ENCODE results near the gene CDH4. TPM values are rescaled to one million over a fixed set of nuclear protein-coding genes. Genes with fewer than 3 reads are reported as not detected.

CDH4 gene
- total RNA-seq, 3 donors from 2014 or later (not counting 1 experiment from before 2014, with no cell fraction given), result 0.18 TPM; not detected in 2

DNA sequence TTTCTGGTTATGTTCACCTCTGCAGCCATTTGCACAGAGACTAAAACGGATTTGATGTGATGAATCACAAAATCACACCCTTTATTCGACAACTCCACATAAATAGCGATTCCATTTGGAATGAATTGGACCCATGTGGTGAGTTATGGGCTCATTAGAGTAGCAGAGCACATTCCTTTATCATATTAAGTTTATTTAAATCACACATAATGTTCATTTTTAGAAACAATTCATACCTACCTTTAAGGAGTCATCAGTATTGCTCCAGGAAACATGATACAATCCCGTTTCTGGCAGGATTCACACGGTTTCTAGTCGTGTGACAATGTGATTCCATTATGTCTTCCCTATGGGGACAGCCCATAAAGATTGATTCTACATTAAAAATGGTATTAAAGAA, 303.5 kb downstream of the CDH4 start:
- no peaks in the 10 kb centered on the region for H3K9me3 Mint-ChIP-seq
- no peak for ATAC-seq
- Histone ChIP-seq H3K4me1 (ENCODE audit: control insufficient read depth, insufficient read depth, low read length) (no peaks in the 10 kb centered on the region), H3K27ac (ENCODE audit: low read length) (no peak overlapping the region), H3K36me3 (ENCODE audit: control insufficient read depth, insufficient read depth, low read length) (no peaks in the 10 kb centered on the region), H3K4me3 (ENCODE audit: low read length) (no peak overlapping the region), H3K27me3 (ENCODE audit: control insufficient read depth, insufficient read depth, low read length) (no peaks in the 10 kb centered on the region), H3K9me3 (ENCODE audit: control insufficient read depth, insufficient read depth, low read length) (peaks cover 9% of the 10 kb centered on the region)
- peaks cover 0 to 5% of the 10 kb centered on the region in 2 donors for H3K27me3 Mint-ChIP-seq (ENCODE audit: low read depth in 2 of 2)
- no peak overlapping the region for H3K4me3 Mint-ChIP-seq
- no peak overlapping the region for H3K27ac Mint-ChIP-seq
- 91% methylated on average over 6 of the region's 6 CpGs for WGBS (ENCODE audit: insufficient coverage)
- no peaks in the 10 kb centered on the region for H3K36me3 Mint-ChIP-seq
- H3K4me1 Mint-ChIP-seq, result no peaks in the 10 kb centered on the region
- intact Hi-C loops (cut with micrococcal nuclease), result no loop called here
- TF ChIP-seq, protein P1, sequence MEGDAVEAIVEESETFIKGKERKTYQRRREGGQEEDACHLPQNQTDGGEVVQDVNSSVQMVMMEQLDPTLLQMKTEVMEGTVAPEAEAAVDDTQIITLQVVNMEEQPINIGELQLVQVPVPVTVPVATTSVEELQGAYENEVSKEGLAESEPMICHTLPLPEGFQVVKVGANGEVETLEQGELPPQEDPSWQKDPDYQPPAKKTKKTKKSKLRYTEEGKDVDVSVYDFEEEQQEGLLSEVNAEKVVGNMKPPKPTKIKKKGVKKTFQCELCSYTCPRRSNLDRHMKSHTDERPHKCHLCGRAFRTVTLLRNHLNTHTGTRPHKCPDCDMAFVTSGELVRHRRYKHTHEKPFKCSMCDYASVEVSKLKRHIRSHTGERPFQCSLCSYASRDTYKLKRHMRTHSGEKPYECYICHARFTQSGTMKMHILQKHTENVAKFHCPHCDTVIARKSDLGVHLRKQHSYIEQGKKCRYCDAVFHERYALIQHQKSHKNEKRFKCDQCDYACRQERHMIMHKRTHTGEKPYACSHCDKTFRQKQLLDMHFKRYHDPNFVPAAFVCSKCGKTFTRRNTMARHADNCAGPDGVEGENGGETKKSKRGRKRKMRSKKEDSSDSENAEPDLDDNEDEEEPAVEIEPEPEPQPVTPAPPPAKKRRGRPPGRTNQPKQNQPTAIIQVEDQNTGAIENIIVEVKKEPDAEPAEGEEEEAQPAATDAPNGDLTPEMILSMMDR (IDR thresholded peaks at IDR 0.05), result no peak
- DNase-seq, result no peak

GRCh38 chr20:61556111-61556510, 304.1 kb downstream of the CDH4 start:
- 88% methylated on average over 3 of the region's 3 CpGs for WGBS (ENCODE audit: insufficient coverage)
- H3K4me1 Mint-ChIP-seq, result no peaks in the 10 kb centered on the region
- TF ChIP-seq, protein P1 (IDR thresholded peaks at IDR 0.05), result no peak
- peaks cover 0 to 5% of the 10 kb centered on the region in 2 donors for H3K27me3 Mint-ChIP-seq (ENCODE audit: low read depth in 2 of 2)
- Histone ChIP-seq H3K27me3 (ENCODE audit: control insufficient read depth, insufficient read depth, low read length) (no peaks in the 10 kb centered on the region), H3K9me3 (ENCODE audit: control insufficient read depth, insufficient read depth, low read length) (peaks cover 13% of the 10 kb centered on the region), H3K36me3 (ENCODE audit: control insufficient read depth, insufficient read depth, low read length) (no peaks in the 10 kb centered on the region), H3K4me3 (ENCODE audit: low read length) (no peak overlapping the region), H3K4me1 (ENCODE audit: control insufficient read depth, insufficient read depth, low read length) (no peaks in the 10 kb centered on the region), H3K27ac (ENCODE audit: low read length) (no peak overlapping the region)
- ATAC-seq (no peak), DNase-seq (no peak)
- H3K36me3 Mint-ChIP-seq, result no peaks in the 10 kb centered on the region
- intact Hi-C loops (cut with micrococcal nuclease), result no loop called here
- H3K27ac Mint-ChIP-seq, result no peak overlapping the region
- no peaks in the 10 kb centered on the region for H3K9me3 Mint-ChIP-seq
- H3K4me3 Mint-ChIP-seq, result no peak overlapping the region

DNA sequence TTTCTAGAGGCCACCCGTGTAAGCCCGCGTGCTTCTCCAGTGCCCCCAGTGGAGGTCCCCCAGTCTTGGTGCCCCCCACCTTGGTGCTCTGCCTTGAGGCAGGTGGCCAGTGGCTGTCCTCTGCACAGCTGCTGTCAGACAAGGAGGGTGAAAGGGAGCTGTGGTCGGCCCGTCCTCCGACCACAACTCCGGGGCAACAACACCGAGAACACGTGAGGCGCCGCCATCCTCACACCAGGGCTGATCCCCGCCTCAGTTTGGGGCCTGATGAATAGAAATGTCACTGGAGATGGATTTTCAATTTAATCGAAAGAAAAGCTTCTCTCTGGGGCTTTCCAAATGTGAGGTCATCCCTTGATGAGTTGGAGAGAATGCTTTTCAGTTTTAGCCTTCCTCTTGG, 304.6 kb downstream of the CDH4 start:
- H3K4me1 Mint-ChIP-seq, result no peaks in the 10 kb centered on the region
- H3K9me3 ChIP-seq (ENCODE audit: control insufficient read depth, insufficient read depth, low read length), result peaks cover 14% of the 10 kb centered on the region
- peaks cover 0 to under 1% of the 10 kb centered on the region in 2 donors for H3K27me3 Mint-ChIP-seq (ENCODE audit: low read depth in 2 of 2)
- no peak overlapping the region for H3K4me3 Mint-ChIP-seq
- TF ChIP-seq, protein P1 (IDR thresholded peaks at IDR 0.05), result no peak
- H3K27ac Mint-ChIP-seq, result no peak overlapping the region
- intact Hi-C loops (cut with micrococcal nuclease), result no loop called here
- H3K36me3 ChIP-seq (ENCODE audit: control insufficient read depth, insufficient read depth, low read length), result no peaks in the 10 kb centered on the region
- no peak overlapping the region for H3K27ac ChIP-seq (ENCODE audit: low read length)
- H3K4me1 ChIP-seq (ENCODE audit: control insufficient read depth, insufficient read depth, low read length), result no peaks in the 10 kb centered on the region
- H3K27me3 ChIP-seq (ENCODE audit: control insufficient read depth, insufficient read depth, low read length), result no peaks in the 10 kb centered on the region
- no peaks in the 10 kb centered on the region for H3K9me3 Mint-ChIP-seq
- H3K36me3 Mint-ChIP-seq, result no peaks in the 10 kb centered on the region
- DNase-seq, result no peak
- no peak overlapping the region for H3K4me3 ChIP-seq (ENCODE audit: low read length)
- ATAC-seq, result no peak
- WGBS (ENCODE audit: insufficient coverage), result 94% methylated on average over 13 of the region's 13 CpGs

GRCh38 chr20:61557621-61558020, 305.6 kb downstream of the CDH4 start:
- H3K27me3 ChIP-seq (ENCODE audit: control insufficient read depth, insufficient read depth, low read length), result no peaks in the 10 kb centered on the region
- Mint-ChIP-seq H3K9me3 (no peaks in the 10 kb centered on the region), H3K4me1 (no peaks in the 10 kb centered on the region), H3K36me3 (no peaks in the 10 kb centered on the region), H3K27me3 (ENCODE audit: low read depth in 2 of 2) (no peaks in the 10 kb centered on the region), H3K27ac (no peak overlapping the region), H3K4me3 (no peak overlapping the region)
- no peak overlapping the region for H3K27ac ChIP-seq (ENCODE audit: low read length)
- ATAC-seq (no peak), DNase-seq (no peak)
- TF ChIP-seq, protein P1 (IDR thresholded peaks at IDR 0.05), result no peak
- no peak overlapping the region for H3K4me3 ChIP-seq (ENCODE audit: low read length)
- H3K36me3 ChIP-seq (ENCODE audit: control insufficient read depth, insufficient read depth, low read length), result no peaks in the 10 kb centered on the region
- H3K9me3 ChIP-seq (ENCODE audit: control insufficient read depth, insufficient read depth, low read length), result peaks cover 17% of the 10 kb centered on the region
- intact Hi-C loops (cut with micrococcal nuclease), result no loop called here
- 93% methylated on average over 17 of the region's 17 CpGs for WGBS (ENCODE audit: insufficient coverage)
- H3K4me1 ChIP-seq (ENCODE audit: control insufficient read depth, insufficient read depth, low read length), result no peaks in the 10 kb centered on the region
